Lower leg skin (tissue), 3 donors: ENCODE results near the gene RNF144A.

Source experiments
- POLR2A ChIP-seq, 2 donors: fragments of 450-650 bp; IDR thresholded peaks; one replicate each; pipeline ENCODE4 v1.6.1; 2016 to 2017; ENCODE audit warnings: antibody characterized with exemption in 2 of 2, mild to moderate bottlenecking in 1 of 2, moderate library complexity in 1 of 2
- TF ChIP-seq, protein P1 (sequence below), 3 donors: fragments of 450-650 bp; IDR thresholded peaks; one replicate each; pipeline ENCODE4 v1.5.1; 2016; ENCODE audit warnings: antibody characterized with exemption in 3 of 3, mild to moderate bottlenecking in 3 of 3, moderate library complexity in 2 of 3

DNA sequence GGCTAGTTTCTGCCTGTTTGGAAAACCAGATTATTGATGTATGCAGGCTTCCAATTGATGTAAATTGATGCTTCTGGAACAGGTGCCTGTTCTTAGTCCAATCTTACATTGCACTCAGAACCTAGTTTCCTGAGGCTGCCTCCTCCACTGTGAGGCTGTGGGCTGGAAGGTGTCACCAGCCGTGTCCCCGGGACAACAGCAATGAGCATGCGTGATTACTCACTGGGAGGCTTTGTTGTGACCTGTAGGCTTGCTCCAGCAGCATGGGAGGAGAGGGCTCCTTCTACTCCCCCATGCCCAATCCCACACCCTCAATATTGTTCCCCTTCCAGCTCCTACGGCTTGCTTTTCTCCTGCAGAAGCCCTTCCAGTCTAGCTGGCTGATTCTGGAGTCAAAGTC, 28.5 kb upstream of the RNF144A start:
- TF ChIP-seq POLR2A (IDR thresholded peaks at IDR 0.05): no peak
- TF ChIP-seq, protein P1, sequence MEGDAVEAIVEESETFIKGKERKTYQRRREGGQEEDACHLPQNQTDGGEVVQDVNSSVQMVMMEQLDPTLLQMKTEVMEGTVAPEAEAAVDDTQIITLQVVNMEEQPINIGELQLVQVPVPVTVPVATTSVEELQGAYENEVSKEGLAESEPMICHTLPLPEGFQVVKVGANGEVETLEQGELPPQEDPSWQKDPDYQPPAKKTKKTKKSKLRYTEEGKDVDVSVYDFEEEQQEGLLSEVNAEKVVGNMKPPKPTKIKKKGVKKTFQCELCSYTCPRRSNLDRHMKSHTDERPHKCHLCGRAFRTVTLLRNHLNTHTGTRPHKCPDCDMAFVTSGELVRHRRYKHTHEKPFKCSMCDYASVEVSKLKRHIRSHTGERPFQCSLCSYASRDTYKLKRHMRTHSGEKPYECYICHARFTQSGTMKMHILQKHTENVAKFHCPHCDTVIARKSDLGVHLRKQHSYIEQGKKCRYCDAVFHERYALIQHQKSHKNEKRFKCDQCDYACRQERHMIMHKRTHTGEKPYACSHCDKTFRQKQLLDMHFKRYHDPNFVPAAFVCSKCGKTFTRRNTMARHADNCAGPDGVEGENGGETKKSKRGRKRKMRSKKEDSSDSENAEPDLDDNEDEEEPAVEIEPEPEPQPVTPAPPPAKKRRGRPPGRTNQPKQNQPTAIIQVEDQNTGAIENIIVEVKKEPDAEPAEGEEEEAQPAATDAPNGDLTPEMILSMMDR (IDR thresholded peaks at IDR 0.05): no peak
